ENCODE measurements around the gene OR5A2.

The OR5A2 gene

DNA sequence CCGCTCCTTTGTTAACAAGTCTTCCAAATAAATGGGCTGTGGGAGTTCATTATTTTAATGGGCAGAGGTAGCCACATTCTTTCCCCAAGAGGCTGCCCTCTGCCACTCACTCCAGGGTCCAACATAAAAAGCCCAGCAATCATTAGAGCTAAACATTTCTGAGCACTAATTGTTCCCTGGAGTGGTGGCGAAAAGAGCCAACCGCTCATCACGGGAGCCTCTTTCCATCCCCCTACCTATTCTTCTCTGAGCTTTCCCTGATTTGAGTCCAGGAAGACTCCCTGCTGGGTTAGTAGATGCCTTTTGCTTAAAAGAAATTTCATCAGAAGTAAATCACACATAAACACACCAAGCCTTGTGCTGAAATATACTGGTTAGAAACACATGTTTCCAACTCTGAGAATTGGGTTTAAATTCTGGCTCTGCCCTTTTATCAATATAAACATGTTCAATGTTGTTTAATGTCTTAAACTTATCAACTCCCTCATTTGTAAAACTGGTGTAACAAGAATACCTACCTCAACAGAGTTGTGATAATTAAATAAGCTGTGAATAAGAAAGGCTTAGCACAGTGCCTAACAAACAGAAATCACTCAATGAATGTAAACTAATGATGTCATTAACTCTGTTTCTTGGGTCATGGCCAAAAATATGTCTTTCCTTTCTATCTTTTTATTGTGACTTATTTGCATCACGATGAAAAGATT, at the start of gene OR5A2:
OR5A2 (minus strand) TSS at position 53 of the 707 bp plus-strand sequence. CDS start 3,460 bp downstream, outside the sequence.
- Histone ChIP-seq H3K27ac (no peak within 1 kb of the TSS), H3K4me3 (no peak within 1 kb of the TSS)
- no peak for DNase-seq (ENCODE audit: low spot score)
- TF ChIP-seq, protein P1, sequence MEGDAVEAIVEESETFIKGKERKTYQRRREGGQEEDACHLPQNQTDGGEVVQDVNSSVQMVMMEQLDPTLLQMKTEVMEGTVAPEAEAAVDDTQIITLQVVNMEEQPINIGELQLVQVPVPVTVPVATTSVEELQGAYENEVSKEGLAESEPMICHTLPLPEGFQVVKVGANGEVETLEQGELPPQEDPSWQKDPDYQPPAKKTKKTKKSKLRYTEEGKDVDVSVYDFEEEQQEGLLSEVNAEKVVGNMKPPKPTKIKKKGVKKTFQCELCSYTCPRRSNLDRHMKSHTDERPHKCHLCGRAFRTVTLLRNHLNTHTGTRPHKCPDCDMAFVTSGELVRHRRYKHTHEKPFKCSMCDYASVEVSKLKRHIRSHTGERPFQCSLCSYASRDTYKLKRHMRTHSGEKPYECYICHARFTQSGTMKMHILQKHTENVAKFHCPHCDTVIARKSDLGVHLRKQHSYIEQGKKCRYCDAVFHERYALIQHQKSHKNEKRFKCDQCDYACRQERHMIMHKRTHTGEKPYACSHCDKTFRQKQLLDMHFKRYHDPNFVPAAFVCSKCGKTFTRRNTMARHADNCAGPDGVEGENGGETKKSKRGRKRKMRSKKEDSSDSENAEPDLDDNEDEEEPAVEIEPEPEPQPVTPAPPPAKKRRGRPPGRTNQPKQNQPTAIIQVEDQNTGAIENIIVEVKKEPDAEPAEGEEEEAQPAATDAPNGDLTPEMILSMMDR (IDR thresholded peaks at IDR 0.05) = no peak

GRCh38 chr11:59475176-59475575, 49.0 kb upstream of the OR5A2 start:
- DNase-seq (ENCODE audit: low spot score) = no peak
- Histone ChIP-seq H3K4me3 (no peak overlapping the region), H3K27ac (no peak overlapping the region)
- TF ChIP-seq, protein P1 (IDR thresholded peaks at IDR 0.05) = no peak

DNA sequence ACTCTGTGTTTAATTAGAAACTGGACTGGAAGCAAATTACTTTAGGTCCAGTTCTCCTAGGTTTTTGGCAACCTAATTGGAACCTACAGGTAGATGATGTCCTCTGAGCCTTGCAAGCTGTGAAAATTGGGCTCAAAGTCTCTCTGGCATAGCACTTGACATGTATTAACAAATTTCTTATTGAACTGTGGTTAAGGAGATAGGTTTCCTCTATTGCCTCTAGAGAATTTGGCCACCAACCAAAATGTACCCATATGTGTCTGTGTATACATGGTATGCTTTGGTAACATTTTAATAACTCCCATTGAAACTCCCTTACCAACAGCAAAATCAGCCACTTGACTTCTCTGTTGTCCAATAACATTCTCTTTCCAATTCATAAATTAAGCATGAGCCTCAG, 46.8 kb upstream of the OR5A2 start, which contains the start of gene OR4D10:
OR4D10 (plus strand) TSS at position 301 of the 400 bp plus-strand sequence. CDS start 4,115 bp downstream, outside the sequence.
- no peak for DNase-seq (ENCODE audit: low spot score)
- TF ChIP-seq, protein P1 (IDR thresholded peaks at IDR 0.05) = no peak
- H3K27ac ChIP-seq = no peak within 1 kb of the TSS
- no peak within 1 kb of the TSS for H3K4me3 ChIP-seq

DNA sequence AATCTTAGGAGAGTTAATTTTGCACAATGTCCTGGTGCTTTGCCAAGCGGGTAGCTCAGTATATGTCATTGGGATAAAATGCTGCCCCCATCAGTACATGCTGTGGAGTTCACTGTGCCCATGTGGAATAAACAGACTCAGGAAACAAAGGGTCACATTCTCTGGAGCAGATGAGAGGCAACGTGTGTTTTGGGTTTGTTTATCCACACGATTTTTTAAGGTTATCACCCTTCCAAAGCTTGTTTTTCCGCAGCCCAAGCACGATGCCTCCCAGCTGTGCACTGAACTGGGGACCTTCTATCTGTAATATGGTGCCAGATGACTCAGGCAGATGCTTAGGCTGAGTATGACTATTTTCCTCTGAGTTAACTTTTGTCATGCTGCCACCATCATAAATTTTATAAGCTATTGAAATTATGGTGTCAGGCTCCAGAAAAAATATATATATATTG, 37.0 kb upstream of the OR5A2 start:
- Histone ChIP-seq H3K4me3 (no peak overlapping the region), H3K27ac (no peak overlapping the region)
- TF ChIP-seq, protein P1 (IDR thresholded peaks at IDR 0.05) = no peak
- DNase-seq (ENCODE audit: low spot score) = no peak

GRCh38 chr11:59459916-59460315, 33.7 kb upstream of the OR5A2 start:
- TF ChIP-seq, protein P1 (IDR thresholded peaks at IDR 0.05) = no peak
- H3K27ac ChIP-seq = no peak overlapping the region
- no peak for DNase-seq (ENCODE audit: low spot score)
- no peak overlapping the region for H3K4me3 ChIP-seq

- no peak for DNase-seq (ENCODE audit: low spot score)
Measured at GRCh38 chr11:59456661-59457060, 30.4 kb upstream of the OR5A2 start, which contains the start of gene OR4D6. OR4D6 (plus strand) TSS chr11:59456961; CDS start chr11:59456961, 0 bp downstream.

More at GRCh38 chr11:59456661-59457060, 30.4 kb upstream of the OR5A2 start, which contains the start of gene OR4D6:
- TF ChIP-seq, protein P1 (IDR thresholded peaks at IDR 0.05) = no peak
- Histone ChIP-seq H3K27ac (no peak within 1 kb of the TSS), H3K4me3 (no peak within 1 kb of the TSS)
